Bronchus fibroblast of lung (primary cell): Measurements from ENCODE around the gene TMOD3. TPM values are rescaled to one million over a fixed set of nuclear protein-coding genes. Genes with fewer than 3 reads are reported as not detected.

Source experiments
- total RNA-seq: library from RNA; depleted of rRNA; stranded (reverse); fragments of >200 nt; gene quantifications from 2 replicates; pipeline ENCODE4 v1.2.3, GENCODE V29; 2015

Gene TMOD3
- 19.9 and 23.7 TPM in 2 replicates for total RNA-seq

DNA sequence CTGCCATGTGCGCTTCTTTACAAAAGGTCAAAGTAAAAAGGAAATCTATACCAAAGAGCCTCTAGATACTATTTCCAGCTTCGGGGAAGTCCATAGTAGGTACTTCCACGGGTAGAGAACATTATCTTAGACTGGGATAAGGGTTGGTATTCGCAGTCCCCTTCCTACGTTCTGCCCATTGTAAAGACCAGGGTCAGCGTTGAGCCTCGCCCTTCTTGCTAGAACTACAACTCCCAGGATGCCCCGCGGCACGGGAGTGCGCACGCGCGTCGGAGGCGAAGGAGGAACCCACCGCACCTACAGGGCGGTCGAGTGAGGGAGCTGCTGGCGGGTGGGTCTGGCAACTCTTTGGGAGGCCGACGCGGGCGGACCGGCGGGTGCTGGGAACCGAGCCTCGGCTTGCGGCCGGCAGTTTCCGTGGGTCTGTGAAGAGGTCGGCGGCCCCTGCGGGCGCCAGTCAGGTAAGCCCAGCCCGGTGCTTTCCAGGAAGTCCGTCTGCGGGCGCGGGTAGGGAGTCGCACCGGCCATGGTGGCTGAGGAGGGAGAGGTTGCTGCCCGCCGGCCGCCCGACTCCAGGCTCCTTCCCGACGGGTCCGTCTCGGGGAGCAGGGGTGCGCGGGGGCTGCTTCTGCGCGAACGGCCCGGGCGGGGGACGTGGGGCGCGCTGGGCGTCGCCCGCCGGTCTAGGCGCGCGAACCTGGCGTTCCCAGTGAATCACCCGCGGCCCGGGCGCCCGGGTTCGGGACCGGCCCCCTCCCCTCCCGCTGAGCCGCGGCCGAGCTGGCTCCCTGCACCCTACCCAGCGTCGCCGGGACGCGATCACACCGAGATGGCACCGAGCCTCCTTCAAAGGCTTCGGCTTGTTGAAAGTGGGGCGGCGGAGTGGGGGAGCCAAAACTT lies at the start of gene TMOD3:
Gene TMOD3 (plus strand): TSS at position 278 of the 900 bp plus-strand sequence. CDS start 33,232 bp downstream, outside the sequence.

Other genes with a start within 250 kb of the TMOD3 start
- gene DMXL2, start 206.9 kb upstream of the TMOD3 start, total RNA-seq = 8.2 and 9.8 TPM in 2 replicates
- not detected in 2 replicates for gene SCG3, start 148.2 kb upstream of the TMOD3 start, total RNA-seq
- gene LYSMD2, start 92.0 kb upstream of the TMOD3 start, total RNA-seq = 4.8 and 5.4 TPM in 2 replicates
- 3.4 and 3.5 TPM in 2 replicates for gene TMOD2, start 78.1 kb upstream of the TMOD3 start, total RNA-seq
- gene LEO1, start 142.1 kb downstream of the TMOD3 start, total RNA-seq = 12.5 and 17.5 TPM in 2 replicates
- 25.7 and 29.6 TPM in 2 replicates for gene MAPK6, start 189.6 kb downstream of the TMOD3 start, total RNA-seq